ENCODE data around the gene RASA3.

- no peak for TF ChIP-seq CTCF (IDR thresholded peaks at IDR 0.05; ENCODE audit: insufficient read depth, low read depth, low read length)
- no peak for TF ChIP-seq EZH2 (IDR thresholded peaks at IDR 0.05; ENCODE audit: insufficient read depth, low read length)
Observed at GRCh38 chr13:114149774-114150740, 17.6 kb upstream of the RASA3 start.

All from astrocyte (in vitro differentiated cells and primary cell).